HG02981 (cell line): ENCODE results near the gene DLX6.

Experiments
- ATAC-seq: cut with Tn5 transposase; IDR thresholded peaks from one replicate; pipeline ENCODE4 v1.9.1; 2021; ENCODE audit warnings: mild to moderate bottlenecking, moderate library complexity; ENCODE audit not compliant: unreplicated experiment

DLX6 gene

DNA sequence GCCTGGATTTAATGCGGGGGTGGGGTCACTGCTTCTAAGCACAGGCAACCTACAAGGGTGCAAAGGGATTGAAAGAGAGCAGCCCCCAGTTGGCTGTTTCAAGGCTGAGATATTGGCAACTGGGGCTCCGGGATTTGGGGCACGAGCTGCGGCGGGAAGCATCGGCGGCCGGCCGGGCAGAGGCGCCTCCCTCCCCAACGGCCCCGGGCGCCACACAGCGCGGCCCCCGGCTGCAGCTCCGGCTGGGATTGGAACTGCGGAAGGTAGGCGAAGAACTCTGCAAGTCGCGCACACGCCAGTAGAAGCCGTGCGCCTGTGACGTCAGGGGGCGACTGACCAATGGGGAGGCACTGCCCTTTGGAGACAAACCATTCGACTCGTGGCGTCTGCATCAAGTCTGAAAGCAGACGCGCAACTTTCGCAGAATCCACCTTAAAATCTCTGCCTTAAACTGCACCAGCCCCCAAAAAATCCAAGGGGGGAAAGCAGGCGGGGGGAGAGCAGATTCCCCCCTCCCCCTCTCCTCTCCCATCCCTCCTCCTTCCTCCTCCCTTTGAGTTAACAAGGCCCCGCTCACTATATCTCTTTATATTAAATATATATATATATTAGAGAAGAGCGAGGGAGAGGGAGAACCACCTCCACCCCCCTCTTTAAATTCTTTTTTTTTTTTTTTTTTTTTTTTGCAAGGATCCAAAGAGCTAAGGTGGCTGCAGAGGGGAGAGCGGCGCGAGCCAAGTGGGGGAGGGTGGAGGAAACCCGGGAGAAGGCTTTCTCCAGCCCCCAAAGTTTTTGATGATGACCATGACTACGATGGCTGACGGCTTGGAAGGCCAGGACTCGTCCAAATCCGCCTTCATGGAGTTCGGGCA is at the start of gene DLX6:
TSS of gene DLX6 (plus strand) at position 371 of the 872 bp plus-strand sequence. CDS start at position 796, 425 bp downstream.
- ATAC-seq = no peak

DNA sequence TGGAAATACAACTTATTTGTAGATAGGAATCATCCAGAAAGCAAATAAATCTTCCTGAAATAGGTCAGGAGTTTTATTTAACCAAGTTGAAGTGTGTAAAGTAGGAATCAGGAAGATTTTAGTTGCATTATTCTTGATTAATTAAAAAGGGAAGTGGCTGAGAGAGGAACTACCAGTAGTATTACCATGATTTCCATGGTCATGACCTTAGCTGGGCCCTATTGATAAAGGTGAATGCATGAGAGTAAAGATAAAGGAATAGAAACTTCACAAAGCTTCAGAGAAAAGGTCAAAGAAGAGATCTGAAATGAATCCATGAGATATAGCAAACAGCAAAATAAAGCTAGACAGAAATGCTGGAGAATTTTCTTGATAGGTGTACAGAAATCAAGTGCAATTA is 46.2 kb upstream of the DLX6 start:
- no peak for ATAC-seq

DNA sequence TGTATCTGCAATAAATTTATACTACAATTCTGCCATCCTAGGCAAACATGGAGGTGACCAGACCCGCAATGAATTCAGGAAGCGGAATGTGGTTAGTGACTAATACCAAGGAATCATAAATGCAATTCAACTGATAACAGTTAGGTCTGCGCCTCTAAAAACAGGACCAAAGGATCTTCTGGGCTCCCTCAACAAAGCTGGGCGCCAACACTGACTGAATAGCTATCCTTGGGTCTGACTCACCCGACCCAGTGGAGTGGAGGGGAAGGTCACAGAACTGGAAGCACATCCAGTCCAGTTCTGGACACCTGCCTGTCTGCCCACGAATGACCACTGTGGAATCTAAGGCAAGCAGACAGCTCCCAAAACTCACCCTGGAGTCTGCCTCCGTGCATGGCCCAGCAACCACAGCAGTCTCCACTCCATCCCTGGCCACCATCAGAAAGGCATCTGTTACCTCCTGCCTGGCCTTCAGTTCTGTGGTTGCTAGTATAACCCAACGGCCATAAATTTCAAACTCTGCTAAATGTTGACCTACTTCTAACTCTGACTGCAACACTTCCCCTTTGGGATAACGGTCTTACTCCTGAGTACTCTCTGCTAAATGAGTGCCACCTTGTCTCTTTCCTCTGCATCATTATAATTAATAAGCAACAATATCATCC is 43.0 kb upstream of the DLX6 start:
- no peak for ATAC-seq

DNA sequence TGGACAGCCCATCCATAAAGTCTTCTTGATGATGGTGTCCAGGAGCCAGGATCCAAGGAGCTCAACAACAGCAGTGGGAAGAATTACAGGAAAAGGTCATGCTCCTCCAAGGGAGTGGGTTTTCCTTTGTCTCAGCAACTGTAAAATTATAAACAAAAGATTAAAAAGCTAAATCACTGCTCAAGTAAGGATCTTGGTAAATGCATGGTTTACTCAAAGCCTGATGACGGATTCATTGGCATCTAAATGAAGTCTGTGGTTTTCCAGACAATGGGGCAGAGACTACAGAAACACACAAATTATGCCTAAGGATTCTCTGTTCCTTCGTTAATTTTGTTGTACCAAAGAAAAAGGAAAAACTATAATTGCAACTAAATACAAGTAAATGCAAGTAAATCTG is 36.4 kb upstream of the DLX6 start:
- ATAC-seq = no peak

DNA sequence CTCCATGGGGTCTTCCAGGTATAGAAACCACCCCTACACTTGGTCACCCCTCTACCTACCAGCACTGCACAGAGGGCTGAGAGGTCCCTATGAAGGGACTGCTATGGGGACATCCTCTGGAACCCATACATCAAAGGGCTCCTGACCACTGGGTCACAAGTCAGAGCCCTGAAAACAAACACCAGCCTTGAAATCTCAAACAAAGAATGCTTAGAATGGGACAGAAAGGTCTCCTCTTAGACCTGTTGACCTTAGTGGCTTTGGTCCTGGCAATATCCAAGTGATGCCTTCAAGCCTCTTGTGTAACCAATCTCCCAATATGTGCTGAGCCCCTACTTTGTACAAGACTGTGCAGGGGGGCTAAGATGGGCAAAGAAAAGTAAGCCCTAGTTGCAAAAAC is 34.6 kb upstream of the DLX6 start:
- no peak for ATAC-seq

DNA sequence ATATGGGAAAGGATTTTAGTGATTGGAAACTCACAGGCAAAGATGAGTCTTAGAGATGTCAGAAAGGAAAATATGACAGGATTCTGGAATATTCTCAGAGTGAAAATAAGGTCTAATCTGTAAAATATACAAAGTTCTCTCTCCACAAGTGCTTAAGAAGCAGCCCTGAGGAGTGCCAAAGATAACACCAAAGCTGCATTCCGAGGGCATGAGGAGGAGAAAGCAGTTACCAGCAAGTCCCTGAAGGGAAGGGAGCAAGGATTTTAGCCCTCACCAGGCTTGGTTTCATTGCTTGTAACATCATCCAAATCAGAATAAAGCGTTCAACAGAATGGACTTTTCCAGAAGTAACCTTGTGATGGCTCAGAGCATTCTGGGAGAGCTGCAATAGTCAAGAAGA is 31.4 kb upstream of the DLX6 start:
- ATAC-seq = no peak

DNA sequence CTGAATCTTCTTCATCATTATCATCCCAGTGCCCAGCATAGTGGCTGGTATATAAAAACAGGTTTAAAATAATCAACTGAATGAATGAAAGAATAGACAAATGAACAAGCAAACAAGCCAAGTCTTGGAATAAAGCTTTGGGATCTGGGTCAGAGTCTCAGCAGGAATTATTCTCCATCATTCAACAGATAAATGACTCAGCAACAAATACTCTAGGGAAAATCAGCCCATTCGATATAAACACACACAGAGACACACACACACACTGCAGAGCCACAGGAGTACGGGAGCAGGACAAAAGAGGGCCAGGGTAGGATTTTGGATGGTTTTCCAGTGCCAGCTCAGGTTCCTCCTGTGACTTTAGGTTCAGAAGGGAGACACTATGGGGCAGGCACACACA is 29.2 kb upstream of the DLX6 start:
- no peak for ATAC-seq

DNA sequence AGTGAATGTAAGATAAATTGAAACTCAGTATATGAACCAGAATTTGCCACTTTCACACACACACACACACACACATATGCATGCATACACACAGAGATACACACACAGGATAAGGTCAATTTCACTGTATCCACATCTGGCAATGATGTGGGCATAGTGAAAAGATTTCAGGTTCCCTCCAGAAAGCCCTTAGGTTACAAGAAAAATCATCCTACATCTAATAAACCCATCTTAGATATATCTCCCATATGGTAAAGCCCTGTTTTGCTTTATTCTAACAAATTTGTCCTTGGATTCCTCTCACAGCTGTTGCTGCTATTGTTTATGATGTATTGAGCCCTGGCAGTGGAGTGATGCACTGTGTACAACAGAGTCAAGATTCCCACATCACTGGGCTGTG is 27.9 kb upstream of the DLX6 start:
- ATAC-seq = no peak

DNA sequence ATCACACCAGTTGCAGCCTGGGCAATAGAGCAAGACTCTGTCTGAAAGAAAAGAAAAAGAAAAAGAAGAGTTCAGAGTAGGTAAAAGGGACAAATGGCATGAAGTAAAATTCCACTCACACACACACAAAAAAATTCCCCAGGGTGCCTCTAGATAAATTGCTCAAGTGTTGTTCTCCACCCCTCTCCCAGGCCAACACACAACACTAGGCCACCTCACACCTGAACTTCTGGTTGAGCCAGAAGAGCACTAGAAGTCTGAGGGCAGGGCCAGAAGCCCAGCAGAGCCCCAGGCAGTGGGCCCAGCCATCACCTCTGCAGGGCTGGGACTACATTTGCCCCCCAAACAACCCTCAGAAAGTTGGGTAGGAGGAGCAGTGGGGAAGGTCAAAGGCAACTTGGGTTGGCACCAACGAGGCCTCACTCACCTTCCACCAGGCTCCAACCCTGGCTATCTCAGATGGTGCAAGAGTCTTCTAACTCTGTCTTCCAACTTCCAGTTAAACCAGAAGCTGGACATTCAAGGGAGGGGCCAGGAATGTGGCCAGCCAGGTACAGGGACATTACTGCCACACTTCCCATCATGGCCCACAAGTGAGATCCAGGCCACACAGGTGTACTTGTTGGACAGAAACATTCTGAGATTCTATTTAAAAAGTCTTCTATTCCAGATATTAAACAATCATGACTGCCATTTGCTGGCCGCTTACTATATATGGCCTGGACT is 25.6 kb upstream of the DLX6 start:
- no peak for ATAC-seq

DNA sequence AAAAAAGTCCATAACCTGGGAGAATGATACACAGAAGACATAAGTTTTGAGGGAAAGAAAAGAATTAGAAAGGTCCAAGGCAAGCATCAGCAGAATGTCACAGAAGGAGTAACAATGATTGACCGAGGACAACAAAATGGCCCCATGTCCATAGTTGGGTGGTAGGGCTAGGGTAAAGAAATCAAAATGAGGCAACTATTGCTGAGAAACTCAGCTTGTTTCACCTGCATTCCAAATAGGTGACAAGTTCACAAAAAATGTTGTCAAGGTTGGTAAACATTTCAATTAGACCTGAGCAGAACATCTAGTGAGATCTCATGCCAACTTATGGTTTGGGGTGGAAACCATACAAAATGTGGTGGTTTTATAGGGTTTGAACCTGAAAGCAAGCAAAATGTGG is 22.8 kb upstream of the DLX6 start:
- ATAC-seq = no peak

DNA sequence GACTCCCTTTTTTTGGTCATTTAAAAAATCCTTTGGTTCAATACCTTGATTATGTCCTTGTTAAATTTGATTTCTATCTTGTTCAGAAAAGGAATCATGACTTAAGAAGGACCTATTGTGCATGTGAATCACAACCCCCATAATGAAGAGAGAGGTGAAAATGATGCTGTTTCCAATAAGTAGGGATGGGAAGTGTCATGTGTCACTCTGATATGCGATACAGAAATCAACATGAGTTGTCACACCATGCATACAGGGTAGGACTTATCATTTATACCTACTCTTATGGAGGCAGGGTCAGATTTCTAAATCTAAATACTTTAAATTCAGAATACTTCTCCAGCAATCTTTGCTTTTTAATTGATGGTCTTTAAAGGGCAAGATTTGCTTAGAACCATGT is 19.4 kb upstream of the DLX6 start:
- ATAC-seq = no peak

DNA sequence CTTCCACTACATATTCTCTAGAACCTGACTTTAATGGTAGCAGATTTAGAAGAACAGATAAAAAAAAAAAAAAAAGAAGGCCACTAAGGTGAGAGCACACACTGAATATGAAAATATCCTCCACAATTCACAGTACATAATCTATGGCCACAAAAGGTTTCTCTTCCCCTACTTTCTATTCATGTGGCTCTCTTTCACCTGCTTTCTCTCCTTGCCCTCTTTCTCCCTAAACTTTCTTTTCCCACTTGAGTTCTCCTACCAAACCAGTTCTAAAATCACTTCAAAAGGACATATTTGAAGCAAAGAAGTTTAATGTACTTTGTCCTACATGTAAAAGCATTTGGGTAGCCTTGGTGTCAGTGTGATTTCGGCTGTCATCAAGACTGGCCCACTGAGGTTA is 18.5 kb upstream of the DLX6 start:
- no peak for ATAC-seq

DNA sequence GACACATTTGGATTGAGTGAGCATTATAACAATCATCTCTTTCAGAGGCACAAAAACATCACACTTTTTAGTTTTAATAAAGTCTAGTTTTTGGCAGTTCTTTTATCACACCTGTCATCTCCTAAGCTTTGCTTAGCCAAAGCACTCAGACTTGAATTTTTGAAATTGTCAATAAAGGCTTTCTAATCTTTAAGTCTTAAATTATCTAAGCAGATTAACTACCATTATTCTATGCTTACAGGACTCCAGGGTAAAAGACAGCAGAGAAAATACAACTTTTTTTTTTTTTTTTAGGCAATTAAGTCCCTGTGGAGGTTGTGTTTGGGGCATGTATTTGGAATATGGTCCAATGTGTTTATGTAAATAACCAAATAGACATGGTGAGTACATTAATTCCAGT is 17.6 kb upstream of the DLX6 start:
- ATAC-seq = no peak

DNA sequence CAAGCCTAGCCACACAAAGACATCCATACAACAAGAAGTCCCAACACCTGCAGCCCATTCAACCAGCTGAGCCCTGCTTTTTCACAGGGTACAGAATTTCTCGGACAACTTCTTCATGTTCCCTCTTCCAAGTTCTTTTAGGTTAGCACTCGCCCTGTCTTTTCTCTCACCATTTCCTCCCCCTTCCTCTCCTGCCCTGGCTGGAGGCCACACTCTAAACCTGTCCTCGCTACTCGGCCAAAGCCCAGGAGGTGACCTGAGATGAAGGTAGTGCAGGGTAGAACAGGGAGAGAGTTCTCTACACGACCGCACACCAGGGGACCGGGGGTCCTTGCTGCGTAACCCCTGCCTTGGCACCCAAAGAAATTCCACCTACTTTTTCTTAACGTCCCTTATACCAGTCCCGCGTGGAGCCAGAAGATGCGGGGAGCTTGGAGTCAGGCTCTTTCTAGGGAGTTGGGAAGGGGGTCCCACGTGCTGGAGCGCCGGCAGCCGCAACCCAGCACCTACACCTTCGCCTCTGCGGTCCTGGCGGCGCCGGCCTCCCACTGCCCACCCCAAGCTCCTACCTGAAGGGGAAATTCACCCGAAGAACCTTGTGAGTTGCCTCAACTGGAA is 16.0 kb upstream of the DLX6 start:
- no peak for ATAC-seq

DNA sequence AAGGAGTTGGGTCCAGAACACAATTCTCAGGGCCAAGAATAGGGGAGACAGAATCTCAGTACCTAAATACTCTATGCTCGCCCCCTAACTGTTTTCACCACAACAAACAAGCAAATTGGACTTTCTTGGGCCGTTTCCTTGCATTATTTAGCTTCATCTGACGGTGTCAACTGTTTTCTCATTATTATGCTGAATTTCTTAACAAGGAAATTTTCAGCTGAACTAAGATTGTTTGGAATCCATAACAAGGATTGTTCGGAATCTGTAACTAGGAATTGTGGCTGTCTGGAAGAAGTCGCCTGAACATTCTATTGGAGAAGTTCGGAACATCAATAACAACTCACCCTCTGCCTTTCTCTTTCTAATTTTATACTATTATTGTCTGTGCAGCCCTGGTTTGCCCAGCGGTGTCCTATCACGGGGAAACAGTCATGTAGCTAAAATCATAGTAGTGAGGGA is 15.5 kb upstream of the DLX6 start:
- no peak for ATAC-seq

DNA sequence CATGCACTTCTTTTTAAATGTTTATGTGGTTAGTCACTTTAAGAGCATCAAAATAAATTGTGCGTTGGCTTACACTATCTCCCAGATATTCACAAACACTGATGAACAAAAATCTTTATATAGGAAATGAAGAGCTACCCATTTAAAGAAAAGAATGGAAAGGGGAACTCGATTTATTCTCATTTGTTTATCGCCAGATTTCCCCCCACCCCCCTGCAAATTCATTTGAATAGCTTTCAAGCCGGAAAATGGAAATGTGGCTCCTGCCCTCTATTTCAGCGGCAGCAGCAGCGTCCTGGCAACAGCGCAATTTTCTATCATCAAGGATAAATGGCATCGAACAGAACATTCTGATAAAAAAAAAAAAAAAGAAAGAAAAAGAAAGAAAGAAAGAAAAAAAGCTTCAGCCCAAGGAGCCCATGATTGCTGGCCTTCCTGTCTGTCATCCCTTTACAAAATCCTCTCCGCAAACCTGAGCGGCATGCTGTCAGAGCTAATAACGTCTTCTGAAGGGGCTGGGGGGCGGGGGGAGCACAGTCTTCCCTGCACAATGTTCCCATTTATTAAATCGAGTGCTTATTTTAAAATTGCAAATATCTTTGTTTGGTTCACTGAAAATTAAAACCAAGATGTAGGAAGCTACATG is 13.7 kb upstream of the DLX6 start:
- ATAC-seq = no peak

DNA sequence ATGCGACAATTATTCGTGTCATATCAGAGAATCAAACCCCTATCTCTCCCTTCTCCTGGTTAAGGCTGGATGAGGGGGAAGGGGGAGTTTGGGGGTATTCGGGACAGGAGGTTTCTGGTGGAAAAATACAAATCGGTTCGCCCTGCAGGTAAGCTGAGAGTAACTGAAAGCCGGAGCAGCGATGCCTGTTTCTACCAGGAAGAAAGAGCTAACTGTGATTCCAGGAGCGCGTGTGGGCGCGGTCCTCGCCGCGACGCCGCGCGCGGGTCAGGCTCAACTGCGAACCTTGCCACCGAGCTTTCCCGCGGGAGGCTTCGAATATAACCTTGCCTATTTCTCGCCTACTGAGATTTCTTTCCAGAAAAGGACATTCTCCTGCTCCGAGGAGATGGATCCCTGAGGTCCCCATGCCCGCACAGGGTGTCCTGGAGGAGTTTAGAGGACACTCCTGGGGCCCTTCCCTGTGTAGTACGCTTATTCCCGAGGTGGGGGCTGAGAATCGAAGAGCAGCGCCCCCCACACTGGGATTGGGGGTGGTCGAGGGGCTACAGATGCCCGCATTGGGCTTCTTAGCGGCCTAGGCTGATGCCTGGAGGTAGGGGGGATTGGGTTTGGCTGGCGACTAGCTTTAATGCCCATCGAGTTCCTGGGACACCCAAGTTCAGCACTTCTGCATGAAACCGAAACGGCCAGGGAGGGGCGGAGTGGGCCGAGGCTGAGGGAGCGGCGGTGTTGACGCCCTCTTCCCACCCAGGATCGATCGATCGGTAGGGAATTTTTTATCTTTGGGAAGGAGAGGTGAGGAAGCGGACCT is 13.0 kb upstream of the DLX6 start:
- ATAC-seq = no peak

DNA sequence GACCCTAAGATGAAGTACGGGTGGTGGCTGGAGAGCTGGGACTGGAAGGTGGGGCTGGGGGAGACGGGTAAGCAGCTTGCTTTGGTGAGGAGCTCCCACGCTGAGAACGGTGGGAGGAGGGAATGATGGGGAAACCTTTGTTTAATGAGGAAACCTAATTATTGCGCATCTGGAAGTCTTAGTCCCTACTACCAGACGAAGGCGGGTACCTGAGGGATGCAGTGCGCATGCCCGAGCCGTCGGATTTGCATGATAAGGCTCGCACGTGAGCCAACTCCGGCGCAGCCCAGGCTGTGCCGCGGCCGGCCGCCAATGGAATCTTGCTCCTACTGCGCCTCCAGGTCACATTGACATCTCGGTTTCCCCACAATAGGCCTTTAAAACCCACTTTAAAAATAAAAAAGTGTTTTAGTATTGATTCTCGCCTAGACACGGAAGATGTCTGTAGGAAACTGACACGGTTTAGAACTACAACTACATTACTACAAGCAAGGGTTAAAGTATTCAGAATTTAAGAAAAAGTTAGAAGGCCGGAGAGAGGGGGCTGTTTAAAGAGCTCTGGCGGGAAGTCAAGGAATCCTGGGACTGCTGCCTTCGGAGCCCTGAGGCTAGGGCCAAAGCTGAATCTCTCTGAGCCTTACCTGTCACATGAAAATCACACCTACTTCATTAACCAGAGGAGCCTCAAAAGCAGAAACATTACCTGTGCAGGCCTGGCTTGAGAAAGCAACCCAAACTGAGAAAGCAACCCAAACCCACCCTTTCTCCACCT is 12.1 kb upstream of the DLX6 start:
- no peak for ATAC-seq

DNA sequence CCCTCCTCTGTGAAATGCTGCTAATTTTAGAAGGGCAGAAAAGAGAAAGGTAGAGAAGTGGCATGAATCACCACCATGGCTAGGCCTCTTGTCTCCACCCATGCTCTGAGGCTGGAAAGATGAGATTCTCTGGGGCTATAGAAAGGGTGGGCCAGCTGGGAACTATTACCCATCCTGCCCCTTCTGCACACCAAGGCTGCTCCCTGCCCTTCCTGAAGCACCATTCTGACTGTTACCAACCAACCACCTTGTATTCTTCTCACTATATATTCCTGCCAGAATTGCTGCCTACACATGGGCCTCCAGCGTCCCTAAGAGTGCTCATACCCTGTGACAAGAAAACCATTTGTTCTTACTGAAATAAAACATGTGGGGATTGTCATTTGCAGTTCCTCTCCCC is 11.4 kb upstream of the DLX6 start:
- no peak for ATAC-seq
